Stimulated activated naive CD4-positive, alpha-beta T cell (primary cell): ENCODE data around the gene KRT2.

Source experiments
- DNase-seq, 6 experiments: peaks; one replicate each; lab custom pipeline; 2025; lab: John Stamatoyannopoulos, UW

Gene KRT2

DNA sequence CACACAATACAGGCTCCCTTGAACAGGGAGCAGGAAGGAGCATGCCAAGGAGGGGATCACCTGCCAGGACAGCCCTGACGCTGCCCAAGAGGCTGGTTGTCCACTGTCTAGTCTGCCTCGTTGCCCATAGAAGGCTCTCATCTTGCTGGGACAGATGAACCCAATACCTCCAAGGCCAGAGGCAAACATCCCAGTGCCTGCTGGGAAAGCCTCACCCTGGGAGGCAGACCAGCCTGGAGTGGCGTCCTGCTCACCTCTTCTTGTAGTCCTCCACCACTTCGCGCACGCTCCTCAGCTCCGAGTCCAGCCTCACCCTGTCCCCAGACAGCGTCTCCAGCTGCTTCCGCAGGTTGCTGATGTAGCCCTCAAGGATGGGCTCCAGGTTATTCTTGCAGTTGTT, 36.1 kb downstream of the KRT2 start:
- DNase-seq = no peak

GRCh38 chr12:52615208-52615868, 36.7 kb downstream of the KRT2 start:
- DNase-seq = peak in 3 of 6 experiments; percentile 50 to 74 (median 62)

DNA sequence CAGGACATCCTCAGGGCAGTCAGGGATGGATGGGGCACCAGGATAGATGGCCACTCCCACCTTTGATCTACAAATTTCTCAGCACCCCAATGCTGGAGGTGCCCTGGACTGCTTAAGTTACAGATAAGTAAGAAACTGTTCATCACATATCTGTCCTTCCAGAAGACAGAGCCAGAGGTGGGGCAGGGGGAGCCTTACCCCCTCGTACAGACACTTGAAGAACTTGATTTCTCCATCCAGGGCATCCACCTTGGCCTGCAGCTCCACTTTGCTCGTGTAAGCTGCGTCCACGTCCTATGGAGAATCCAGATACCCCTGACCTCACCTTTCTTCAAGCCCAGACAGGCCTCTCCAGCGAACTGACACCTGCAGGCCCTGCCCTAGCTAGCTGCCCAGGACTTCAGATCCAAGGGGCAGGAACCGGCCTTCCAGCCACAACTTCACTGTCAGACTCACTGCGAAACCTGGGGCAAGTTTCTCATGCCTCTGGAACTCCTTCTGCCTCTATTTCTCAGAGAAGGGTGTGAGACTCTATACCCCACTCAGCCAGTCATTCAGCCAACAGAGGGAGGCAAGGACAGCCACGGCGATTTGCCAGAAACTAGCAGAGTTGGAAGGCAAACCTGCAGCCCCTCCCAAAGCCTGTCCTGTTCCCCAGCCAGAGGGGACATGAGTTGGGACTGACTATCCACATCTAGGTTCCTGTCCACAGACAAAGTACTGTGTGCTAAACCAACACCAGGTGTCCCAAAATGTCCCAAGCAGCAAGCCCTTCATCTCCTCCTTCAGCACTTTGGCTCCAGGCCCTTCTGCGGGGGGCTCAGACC, 37.4 kb downstream of the KRT2 start:
- peak in 1 of 6 experiments; percentile 74 for DNase-seq

DNA sequence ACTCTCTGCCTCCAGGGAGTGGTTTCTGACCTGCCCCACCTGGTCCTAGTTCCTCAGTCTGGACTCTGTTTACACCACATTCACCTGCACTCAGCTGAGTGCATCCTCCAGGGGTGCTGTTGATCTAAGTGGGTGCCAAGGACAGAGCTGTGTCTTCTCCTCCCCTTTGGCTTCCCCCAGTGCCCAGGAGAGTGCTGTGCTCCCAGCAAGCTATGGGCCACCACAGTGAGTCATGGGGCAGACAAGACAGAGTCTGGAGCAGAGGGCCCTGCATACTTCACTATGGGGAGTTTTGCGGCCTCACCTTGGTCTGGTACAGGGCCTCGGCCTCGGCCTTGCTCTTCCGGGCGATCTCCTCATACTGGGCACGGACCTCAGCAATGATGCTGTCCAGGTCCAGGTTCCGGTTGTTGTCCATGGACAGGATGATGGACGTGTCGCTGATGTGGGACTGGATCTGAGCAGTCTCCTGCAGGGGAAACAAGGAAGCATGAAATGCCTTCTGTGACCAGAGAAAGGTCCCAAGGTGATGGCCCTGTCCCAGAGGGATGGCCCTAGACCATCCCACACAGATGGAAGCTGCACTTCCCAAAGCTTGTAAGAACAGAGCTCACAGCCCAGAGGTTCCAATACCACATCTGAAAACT, 38.5 kb downstream of the KRT2 start:
- no peak for DNase-seq

- DNase-seq = peak in 3 of 6 experiments; percentile 18 to 68 (median 42)
Observed at GRCh38 chr12:52612431-52613383, 39.3 kb downstream of the KRT2 start.

GRCh38 chr12:52611080-52611468, 40.9 kb downstream of the KRT2 start:
- DNase-seq = peak in 1 of 6 experiments; percentile 41

DNA sequence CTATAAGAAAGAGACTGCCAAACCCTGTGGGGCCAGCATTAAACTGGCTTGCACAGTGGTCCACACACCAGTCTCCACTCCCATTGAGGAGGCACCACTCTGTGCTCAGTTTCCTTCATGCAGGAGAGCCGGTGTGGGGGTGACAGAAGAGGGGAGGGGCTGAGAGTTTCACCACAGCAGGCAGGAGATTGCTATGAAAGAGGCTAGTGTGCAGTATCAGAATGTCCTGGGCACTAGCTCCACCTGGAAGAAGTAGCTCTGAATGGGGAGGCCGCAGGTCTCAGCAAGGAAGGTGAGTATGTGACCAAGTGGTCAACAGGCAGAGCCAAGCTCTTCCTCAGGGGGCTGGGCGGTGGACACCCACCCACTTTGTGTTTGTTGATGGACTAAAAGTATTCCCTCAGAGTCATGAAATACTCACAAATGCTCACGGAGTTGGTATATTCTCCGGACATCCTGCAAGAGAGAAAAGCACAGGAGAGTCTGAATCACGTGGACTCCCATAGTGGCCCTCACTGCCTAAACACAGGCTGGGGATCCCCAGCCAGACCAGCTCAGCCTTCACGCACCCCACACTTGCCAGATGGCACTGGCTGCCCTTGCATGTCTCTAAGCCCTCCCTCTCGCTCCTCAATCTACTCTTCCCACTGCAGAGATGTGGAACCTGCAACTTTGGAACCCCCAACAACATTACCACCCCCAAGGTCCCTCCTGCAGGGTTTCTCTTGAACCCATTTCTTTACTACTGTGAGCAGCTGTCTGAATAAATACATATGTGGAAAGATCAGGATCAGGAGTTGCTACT, 43.0 kb downstream of the KRT2 start:
- DNase-seq = peak in 3 of 6 experiments; percentile 17 to 39 (median 24)

DNA sequence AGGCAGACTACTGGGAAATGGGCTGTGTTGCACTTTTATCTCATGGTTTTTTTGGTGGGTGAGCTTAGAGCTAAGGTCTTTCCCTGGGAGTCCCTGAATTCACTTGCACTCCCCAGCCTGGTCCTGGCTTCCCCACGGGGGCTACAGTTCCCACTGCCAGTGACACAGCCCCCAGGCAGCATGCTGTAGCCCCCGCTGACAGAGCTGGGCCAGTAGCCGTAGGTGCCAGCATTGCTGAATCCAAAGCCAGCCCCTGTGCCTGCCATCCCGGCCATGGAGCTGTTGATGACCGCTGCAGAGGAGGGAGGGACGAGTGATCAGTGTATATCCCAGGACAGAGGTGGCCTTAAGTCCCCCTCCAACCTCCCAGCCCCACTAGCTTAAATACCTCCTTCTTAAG, 43.9 kb downstream of the KRT2 start:
- no peak for DNase-seq

DNA sequence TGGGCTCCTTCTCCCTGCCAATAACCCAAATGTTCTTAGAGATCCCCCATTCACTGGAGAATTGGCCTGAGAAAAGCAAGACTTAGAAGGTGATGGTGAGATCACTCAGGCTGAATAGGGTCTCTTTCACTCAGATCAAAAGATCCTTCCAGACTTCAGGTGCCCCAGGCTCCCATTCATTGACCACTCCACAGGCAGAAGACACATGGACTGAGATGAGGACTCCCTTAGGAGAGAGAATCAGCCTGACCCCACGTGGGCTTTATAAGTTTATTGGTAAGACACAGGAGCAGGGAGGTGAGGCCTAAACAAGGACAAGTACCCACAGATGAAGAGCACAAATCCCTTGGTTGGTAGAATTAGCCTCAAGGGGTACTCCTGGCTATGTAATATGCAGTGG, 44.7 kb downstream of the KRT2 start:
- no peak for DNase-seq

DNA sequence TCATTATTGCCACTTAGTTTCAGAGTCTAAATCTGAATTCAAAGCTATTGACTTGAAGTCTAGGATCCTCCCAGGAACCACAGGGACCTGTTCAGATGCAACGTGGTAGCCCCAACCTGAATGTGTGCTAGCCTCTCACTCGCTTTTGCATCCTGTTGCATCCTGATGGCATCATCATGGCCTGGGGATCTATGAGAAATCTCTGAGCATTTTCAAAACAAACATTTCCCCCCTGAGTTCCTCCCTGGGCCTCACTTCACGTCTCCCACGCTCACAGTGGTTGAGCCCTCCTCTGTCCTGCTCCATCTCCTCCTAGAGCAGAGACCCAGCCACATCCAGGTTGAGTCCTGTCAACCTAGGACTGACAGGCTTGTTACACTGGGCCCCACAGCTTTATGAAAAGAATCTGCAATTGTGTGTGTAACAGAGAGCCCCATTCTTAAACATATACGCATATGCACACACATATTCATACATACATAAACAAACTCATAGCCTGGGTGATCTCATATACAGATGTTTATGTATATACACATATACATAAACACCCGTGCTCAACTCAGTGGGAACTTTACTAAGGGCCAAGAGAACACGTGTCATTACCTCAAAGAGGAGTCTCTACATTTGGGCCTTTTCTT, 45.3 kb downstream of the KRT2 start:
- DNase-seq = no peak

- no peak for DNase-seq
Observed at GRCh38 chr12:52606096-52606495, 45.9 kb downstream of the KRT2 start.

- DNase-seq = no peak
Observed at GRCh38 chr12:52605542-52605941, 46.5 kb downstream of the KRT2 start.

DNA sequence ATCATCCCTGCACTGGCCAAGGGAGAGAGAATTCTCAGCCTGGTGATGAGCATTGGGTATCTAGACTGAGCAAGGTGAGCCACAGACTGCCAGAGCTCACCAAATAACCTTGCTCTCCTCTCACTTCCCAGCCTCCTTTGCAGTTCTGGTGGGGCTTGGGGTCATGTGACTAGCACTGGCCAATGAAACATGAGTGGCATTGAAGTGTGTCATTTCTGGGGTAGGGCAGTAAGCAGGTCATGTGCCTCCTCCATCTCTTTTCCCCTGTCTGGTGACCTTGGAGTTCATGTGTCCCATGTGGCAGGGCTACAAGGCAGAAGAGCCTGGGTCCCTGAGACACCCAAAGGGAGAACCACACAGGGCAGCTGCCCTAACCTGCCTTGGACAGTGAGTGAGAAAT, 47.2 kb downstream of the KRT2 start:
- DNase-seq = no peak

DNA sequence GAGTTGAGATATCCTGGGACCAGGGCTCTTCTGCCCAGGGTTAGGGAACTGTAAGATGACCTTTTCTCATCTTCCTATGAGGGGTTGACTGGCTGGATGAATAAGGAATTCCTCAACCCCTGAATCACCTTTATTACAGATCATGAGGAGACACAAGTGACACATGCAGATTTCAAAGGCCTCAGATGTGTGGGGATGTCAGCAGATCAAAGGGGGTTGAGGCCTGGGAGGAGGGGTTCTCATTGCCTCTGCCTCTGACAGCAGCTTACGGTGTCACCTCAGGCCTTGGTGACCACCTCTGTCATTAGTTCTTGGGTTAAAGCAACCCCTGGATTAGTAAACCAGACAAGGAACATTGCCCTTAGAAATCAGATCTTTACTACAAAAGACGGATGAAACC, 48.7 kb downstream of the KRT2 start:
- DNase-seq = peak; percentile 21 to 72 (median 51)

GRCh38 chr12:52602552-52602951, 49.5 kb downstream of the KRT2 start:
- DNase-seq = no peak

GRCh38 chr12:52601671-52602070, 50.3 kb downstream of the KRT2 start:
- DNase-seq = no peak

DNA sequence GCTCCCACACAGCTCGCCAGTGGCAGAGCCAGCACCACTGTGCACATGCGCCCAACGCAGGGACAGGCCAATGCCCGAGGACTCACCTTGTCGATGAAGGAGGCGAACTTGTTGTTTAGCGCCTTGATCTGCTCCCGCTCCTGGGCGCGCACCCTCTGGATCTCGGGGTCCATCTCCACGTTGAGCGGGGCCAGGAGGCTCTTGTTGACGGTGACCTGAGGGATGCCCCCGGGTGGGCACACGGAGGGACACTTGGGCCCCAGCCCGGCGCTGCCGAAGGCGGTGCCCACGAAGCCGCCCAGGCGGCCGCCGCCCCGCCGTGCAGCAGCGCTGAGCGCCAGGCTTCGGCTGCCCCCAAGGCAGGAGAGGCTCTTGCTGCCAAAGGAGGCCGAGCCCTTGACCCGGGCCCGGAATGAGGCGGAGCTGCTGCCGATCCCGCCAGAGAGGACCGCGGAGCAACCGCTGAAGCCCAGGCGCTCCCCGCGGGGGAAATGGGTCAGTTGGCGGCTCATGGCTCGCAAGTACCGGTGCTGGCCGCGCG, 51.0 kb downstream of the KRT2 start, which contains the start of gene KRT72:
TSS of gene KRT72 (minus strand) at position 523 of the 541 bp plus-strand sequence. CDS start at position 512, 11 bp downstream.
- DNase-seq = no peak

DNA sequence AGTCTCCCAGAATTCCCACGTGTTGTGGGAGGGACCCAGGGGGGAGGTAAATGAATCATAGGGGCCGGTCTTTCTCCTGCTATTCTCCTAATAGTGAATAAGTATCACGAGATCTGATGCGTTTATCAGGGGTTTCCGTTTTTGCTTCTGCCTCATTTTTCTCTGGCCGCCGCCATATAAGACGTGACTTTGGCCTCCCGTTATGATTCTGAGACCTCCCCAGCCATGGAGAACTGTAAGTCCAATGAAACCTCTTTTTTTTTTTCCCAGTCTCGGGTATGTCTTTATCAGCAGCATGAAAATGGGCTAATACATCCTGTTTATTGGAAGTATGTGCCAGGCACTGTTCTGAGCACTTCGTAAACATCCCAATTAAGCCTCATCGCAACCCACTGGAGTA, 51.5 kb downstream of the KRT2 start:
- DNase-seq = no peak

- no peak for DNase-seq
Observed at GRCh38 chr12:52600071-52600470, 51.9 kb downstream of the KRT2 start.

DNA sequence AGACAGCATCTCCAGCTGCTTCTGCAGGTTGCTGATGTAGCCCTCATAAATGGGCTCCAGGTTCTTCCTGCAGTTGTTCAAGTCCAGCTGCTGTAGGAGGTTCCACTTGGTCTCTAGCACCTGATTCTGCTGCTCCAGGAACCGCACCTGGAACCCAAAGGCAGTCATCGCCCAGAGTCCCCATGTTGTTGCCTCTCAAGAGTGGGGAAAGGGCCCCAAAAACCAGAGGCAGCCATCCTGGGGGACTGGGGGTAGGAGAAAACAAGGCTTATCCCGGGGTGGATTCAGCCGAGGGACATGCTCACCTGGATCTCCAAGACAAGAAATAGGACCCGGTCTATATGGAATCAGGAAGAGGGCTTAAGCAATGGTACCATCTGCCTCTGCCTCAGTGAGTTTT, 53.0 kb downstream of the KRT2 start:
- DNase-seq = no peak
